Kidney capillary endothelial cell (primary cell): ENCODE results near the gene LTBP1.
"Not testable (repeated sequence)": the region's sequence is repeated elsewhere in the genome, so short reads cannot be mapped to it uniquely, and the experiment has no call there.

Experiments
- DNase-seq: peaks from one replicate; pipeline ENCODE4 v3.0.0-alpha.2; 2018; ENCODE audit warnings: low spot score

The LTBP1 gene

GRCh38 chr2:33225350-33225749, 278.6 kb downstream of the LTBP1 start:
- DNase-seq, result no peak

- DNase-seq, result no peak
Observed at GRCh38 chr2:33226546-33226945, 279.8 kb downstream of the LTBP1 start.

DNA sequence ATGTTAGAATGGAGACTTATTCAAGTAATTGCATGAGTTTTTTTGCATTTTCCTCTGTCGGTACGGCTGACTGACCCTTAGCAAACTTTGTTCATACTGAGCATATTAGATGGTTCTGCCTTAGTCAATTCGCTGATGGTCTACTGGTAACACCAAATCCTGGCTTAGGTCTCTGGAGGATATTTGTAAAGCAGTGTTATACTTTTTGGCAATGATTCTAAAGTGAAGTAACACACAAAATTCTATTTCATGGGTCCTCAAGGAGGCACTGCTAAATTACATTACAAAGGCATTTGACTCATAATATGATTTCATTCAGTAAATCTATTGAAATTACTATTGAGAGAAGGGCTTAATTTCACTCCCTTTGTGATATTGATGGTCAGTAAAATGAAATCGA, 282.9 kb downstream of the LTBP1 start:
- DNase-seq, result no peak

GRCh38 chr2:33230195-33230594, 283.4 kb downstream of the LTBP1 start:
- no peak for DNase-seq

DNA sequence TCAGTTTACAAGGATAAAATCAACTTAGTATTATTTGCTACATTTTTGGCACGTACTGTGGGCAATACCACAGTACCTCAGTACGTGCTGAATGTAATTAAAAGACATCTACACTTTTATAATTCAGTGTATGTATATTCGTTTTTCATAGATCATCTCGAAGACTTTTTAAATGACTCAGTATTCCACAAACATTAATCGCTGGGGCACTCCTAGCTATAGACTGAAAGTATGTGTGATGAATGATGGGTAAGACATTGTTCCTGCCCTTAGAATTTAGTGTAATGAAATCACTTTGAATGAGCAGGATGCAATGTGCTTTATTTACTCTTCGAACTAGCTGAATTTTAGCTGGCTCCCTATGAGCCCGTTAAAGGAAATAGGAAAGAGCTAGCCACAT, 284.1 kb downstream of the LTBP1 start:
- no peak for DNase-seq

- not testable (repeated sequence) for DNase-seq
Observed at GRCh38 chr2:33235559-33235958, 288.8 kb downstream of the LTBP1 start.

DNA sequence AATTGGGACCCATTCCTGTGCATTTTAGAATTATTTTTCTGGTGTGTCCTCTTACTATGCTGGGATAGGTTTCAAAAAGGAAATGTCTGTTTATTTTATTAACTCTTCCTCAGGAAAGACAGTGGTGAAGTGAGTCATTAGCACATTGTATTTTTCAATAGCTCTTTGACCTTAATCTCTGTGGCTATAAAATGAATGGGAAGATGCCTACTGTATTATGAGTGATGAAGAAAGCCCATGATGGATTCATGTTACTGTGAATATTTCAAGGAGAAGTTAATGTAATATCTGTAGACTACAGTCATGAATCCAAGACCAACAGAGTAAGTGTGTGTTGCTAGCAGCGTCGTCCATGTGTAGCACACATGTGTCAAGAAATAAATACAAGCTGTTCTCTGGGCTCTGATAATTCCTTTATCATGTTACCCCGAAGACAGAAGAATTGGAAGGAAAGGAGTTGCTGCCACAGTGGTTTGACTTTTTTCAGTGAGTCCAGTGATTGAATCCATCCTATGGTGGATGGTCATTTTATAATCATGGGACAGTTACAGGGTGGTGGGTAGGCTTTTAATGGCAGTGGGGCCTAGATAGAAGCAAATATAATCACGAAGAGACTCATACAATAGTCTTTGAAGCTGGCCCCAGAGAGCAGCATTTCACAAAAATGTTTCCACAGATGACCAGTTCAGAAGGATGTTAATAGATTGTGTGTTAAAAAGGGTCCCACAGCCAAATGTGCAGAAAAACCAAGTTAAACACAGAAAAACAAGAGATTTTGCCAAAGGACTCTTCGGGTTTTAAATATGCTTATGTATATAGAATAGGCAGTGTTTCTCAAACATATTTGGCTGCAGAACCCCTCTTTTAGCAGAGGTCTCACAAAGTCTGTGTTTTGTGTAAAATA, 290.0 kb downstream of the LTBP1 start:
- DNase-seq, result peak; percentile 63

DNA sequence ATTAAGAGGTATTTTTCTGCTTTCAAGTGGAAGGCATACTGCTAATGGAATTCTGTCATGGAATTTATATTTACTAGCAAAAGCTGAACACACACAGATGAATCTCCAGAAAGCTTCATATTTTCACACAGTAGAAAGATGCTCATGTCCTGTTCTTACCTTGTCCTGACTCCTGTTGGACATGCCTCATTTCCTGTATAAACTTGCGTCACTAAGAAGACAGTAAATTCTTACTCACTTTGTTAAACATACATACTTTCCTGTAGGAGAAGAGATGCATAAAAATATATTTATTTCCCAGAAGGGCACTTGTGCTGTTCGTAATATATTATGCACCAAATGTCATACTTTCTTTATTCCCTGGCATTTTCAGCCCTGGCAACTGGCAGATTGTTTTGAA, 291.4 kb downstream of the LTBP1 start:
- DNase-seq, result peak; percentile 73

DNA sequence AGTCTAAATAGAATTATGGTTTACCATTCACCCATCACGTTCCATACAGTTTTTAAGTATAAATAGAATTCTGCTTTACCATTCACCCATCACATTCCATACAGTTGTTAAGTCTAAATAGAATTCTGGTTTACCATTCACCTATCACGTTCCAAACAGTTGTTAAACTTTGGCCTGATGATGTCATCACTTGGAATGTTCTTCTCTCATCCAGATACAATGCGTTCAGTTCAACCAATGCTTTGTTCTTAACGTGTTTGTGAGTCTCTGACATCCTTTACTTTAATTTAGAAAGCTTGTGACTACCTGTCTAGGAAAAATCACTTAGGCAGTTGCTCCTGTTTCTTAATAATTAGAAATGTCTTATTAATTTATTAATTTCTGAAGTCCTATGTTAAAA, 293.4 kb downstream of the LTBP1 start:
- DNase-seq, result no peak

DNA sequence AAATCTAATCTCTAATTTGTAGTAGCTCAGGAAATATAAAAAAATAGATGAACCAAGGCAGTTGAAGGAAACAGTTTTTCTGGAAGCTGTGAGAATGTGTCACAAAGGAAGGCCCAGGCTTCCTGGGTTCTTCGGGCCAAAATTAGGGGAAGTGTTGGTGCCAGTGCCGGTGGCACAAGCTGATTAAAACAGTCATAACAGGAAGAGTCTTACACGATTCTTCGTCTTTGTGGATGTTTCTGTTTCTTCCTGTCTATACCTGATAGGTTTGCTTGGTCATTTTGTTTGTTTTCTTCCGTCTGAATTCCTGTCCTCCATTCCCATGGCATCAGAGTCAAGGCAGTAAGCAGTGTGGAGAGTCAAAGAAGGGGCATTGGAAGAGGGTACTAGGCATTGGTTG, 294.3 kb downstream of the LTBP1 start:
- no peak for DNase-seq

GRCh38 chr2:33241581-33241980, 294.8 kb downstream of the LTBP1 start:
- DNase-seq, result no peak

DNA sequence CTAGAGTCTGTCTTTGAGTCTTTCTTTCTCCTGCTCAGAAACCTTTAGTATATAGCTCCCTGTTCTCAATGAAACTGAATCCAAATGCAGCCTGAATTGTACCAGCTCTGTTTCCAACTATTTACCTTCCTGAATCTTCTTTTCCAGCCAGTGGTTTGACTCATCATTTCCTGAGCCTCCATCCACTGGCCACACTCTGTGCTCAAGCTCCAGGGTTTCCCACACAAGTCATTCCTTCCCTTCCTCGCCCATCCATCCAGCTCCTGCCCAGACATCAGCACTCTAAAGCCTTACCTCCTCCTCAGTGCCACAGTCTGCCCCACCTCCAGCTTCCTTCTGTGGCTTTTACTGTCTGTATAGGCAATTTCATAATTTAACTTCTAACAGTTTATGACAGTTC, 296.1 kb downstream of the LTBP1 start:
- no peak for DNase-seq

- DNase-seq, result no peak
Observed at GRCh38 chr2:33246432-33246831, 299.7 kb downstream of the LTBP1 start.

- DNase-seq, result no peak
Observed at GRCh38 chr2:33247365-33247764, 300.6 kb downstream of the LTBP1 start.

DNA sequence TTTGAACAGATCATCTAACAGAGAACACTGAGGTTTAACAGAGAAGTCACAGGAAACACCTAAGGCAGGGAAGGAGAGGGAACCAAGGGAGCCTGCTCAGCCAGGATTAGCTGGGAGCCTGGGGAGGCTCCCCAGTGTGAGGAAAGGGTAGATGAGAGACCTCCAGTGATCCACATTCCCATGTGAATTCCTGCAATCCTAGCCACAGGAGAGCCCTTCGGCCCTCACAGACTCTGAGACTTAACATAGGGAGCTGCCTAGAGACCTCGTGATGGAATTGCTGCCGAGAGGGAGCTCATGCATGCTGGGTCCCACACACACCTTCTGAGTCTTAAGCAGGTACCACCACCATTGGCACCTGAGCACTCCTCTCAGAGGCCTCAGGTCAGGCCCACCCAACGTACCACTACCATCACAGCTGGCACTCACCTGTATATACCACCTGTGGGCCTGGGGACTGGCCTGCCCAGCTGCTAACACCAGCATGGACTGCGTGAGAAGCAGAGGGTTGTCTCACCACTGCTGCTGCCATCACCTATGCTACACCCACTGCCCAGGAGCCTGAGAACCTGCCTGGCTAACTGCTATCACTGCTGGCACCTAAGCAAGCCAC, 303.8 kb downstream of the LTBP1 start:
- DNase-seq, result no peak

DNA sequence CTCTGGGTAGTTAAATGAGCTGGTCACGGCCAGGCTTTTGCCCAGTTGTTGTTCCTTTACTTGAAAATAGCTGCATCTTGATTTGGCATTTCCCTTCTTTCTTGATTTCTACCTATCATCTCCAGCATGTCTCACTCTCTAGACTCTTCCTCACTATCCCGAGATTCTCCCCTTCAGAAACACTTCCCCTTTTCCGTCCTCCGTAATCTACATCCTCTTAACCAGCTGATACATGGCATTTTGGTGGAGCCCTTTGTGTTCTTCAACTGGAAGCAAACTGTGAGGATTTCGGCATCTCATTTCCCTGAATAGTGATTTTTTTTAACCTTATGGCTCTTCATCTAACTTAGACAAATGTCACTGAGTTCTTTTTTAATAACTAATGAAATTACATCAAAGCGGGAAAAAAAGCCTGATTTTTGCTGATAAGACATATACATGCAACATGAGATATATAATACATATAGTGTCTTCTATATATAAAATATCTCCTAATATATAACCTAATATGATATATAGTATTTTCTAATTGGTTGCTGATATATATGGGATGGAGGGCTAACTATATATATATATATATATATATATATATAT, 309.5 kb downstream of the LTBP1 start:
- no peak for DNase-seq

DNA sequence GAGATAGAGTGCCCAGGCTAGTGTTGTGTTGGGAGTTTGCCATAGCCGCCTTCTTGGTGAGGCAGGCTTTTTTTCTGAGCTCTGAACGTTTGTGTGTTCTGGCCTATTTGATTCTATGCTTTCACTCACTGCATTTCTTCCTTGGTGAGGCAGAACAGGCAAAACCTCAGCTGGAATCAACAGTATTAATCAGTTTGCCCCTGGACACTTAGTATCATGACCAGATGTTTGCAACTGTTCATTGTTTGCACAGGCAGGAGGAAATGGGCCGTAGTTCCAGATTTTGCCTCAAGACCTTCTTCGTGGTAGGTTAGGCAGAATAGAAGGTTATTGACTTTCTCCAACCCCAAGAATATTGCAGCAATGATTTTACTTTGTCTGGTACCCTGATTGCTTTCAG, 311.6 kb downstream of the LTBP1 start:
- DNase-seq, result no peak

DNA sequence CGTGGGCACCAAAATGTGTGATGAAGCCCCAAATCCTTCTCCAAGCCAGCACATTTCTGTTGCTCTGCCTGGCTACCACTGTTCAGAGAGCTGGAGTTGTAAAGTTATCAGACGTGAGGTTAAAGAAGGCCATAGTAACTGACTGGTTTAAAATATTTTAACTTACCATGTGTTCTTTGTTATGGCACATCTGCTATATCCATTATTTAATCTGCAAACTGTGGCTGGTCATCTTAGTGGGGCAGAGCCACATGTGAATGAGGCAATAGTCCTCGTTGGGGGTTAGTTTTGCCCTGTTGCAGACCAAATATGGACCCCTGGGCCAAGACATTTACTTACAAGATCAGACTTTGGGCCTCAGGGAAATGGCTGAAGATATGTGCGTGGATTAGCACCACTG, 315.3 kb downstream of the LTBP1 start:
- DNase-seq, result no peak

DNA sequence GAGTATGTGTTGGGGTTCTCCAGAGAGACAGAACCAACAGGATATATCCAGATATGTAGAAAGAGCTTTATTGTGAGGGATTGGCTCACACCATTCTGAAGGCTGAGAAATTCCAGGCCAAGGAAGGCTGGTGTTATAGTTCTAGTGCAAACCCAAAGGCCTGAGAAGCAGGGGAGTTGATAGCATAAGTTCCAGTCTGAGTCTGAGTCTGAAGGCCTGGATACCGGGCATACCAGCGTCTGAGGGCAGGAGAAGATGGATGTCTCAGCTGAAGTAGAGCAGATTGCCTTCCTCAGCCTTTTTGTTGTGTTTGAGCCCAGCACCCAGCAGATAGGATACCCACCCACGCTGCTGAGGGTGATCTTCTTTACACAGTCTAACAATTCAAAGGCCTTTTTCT, 318.0 kb downstream of the LTBP1 start:
- DNase-seq, result no peak

- no peak for DNase-seq
Observed at GRCh38 chr2:33265584-33266338, 319.0 kb downstream of the LTBP1 start.

DNA sequence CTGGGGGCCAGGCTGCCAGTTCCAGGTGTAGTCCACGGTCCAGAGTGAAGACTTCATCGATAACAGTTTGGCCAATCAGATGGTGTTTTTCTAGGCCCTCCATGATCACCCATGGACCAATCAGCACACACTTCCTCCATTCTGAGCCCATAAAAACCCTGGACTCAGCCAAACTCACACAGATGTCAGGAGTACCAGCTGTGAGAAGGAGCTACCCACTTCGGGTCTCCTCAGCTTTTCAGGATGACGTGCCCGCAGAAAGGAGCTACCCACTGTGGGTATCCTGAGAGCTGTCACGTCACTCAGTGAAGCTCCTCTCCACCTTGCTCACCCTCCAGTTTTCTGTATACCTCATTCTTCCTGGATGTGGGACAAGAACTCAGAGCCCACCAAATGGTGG, 319.7 kb downstream of the LTBP1 start:
- no peak for DNase-seq

DNA sequence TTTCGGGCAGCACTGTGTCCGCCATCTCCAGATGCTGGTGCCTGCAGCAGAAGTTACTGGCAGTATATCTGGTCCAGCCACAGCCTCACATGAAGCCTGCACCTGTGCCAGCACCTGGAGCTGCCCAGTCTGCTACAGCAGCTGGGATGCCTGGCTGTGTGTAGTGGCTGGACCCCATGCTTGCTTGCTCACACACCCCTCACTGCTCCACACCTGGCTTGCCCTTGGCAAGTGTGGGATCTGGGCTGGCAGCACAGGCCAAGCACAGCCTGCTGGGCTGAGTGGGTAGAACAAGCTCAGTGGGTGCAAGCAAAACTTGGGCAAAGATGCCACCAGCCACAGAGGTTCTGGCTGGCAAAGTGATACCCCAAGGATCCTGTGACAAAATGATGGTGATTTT, 320.3 kb downstream of the LTBP1 start:
- DNase-seq, result no peak

DNA sequence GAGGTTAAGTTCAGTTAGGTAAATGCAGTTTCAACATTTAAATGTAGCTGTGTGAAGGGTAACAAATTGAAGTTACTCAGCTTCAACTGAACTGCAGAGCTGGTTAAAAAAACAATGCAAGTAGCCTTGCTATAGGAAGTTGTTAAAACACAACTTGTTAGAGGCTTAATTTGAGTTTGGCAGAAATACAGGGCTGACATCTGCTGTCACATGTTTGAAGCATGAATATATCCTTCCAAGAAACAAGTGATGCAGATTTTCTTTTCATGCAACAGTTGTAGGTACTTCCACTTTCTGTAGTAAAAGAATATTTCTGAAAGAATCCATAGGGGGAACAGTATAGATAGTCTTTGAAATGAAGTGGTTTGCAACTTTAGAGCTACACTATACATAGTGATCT, 321.0 kb downstream of the LTBP1 start:
- DNase-seq, result no peak
